NCI-H774 (cell line): ENCODE measurements around the gene USP16.

Experiments
- DNase-seq: peaks from one replicate; lab custom pipeline; 2025; lab: John Stamatoyannopoulos, UW

Gene USP16

DNA sequence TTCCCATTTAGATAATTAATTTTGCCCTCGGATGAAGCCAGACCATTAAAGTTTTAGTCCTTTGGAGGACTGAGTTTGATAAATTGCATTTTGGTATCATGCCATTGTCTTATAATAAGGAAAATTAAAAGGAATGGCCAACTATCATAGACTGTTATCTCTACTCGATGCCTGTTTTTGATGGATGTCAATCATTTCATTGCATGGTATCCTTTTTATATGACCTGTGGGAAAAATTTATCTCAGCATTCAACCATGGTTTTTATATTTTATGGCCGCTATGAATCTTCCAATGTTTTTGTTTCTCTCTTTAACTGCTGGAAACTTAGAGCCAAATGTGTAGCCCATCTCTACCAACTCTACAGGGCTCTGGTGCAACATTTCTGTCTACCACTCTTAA lies 58.8 kb downstream of the USP16 start:
- no peak for DNase-seq

DNA sequence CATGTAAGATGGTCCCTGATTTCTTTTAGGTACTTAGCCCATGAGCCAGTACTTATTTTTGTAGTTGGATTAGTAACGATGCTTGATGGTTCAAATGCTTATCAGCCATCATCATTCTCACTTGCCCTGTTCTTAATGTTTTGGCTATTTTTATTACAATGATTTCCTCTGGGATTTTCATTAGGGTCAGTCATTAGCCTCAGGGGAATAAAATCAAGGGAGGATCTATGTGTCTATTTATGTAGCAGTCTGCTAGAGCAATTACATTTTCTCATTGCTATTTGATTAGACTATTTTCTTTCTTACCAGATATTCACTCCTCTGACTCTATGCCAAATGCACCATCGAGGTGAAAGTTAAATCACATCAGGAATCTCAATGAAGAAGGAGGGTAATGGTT lies 59.9 kb downstream of the USP16 start:
- DNase-seq: no peak

DNA sequence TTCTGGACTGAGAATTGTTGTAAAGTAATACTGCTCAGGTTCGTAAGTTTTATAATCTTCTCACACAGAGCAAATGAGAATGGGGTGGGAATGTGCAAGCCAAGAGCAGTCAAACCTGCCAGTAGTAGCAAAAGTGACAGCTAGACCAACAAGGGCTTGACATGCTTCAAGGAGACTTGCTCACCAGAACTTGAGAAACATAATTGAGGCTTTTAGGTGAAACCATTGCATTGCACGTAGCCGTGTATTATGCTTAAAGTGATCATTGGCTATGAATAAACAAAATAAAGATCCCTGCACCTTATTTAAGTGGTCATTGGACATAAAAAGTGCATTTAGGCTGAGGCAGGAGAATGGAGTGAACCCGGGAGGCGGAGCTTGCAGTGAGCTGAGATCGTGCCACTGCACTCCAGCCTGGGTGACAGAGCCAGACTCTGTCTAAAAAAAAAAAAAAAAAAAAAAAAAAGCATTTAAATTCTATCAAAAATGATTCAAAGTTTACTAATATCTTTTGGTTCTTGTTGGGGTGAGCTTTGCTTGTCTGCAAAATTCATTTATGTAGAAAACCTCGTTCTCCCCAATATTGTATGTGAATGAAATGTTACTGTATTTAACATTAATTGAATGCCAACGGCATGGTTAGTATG lies 60.8 kb downstream of the USP16 start:
- DNase-seq: no peak

DNA sequence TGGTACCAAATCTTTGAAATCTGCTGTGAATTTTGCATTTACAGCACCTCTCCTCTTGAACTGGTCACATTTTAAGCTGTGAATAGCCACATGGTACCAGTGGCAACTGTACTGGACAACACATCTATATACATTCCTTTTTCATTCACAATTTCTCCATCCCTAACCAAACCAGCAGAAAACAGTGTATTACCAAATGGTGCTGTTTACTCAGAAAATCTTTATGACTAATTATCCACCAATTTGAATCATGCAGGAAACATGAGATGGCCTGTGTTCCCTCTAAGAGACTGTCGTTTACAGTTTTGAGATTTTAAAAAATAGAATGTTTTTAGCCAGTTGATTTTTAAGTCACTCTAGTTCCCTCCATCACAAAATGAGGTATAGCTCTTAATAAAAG lies 66.6 kb downstream of the USP16 start:
- no peak for DNase-seq

DNA sequence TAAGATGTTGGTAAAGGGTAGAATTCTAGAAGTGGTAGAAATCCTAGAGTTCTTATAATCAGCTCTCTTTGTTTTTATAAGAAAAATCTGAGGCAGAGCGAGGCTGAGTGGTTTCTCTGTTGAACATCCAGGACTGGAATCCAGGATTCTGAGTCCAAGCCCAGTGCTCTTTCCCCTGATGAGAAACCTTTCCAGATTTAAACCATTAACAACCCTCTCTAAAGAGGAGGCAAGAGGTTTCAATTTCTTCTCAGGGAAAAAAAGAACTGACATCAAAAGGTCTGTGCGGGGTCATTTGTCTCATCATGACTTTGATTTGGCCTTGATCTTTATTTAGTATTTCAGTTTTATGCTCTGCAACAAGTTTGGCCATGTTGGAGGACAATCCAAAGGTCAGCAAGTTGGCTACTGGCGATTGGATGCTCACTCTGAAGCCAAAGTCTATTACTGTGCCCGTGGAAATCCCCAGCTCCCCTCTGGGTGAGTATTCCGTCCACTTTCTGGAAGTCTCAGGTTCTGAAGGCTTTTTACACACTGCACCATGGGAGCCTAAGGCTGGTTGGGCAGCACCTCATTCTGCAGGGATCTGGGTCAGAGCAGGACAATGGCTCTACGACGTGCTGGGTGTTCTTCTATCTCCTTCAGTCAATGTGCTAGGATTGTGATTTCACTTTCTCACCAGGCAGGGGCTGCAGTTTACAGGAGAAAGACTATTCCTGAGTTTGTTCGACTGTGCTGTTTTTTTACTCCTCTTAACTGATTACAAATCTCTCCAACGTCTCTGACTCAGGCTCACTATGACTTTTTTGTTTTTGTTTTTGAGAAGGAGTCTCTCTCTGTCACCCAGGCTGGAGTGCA lies 67.9 kb downstream of the USP16 start:
- DNase-seq: no peak

DNA sequence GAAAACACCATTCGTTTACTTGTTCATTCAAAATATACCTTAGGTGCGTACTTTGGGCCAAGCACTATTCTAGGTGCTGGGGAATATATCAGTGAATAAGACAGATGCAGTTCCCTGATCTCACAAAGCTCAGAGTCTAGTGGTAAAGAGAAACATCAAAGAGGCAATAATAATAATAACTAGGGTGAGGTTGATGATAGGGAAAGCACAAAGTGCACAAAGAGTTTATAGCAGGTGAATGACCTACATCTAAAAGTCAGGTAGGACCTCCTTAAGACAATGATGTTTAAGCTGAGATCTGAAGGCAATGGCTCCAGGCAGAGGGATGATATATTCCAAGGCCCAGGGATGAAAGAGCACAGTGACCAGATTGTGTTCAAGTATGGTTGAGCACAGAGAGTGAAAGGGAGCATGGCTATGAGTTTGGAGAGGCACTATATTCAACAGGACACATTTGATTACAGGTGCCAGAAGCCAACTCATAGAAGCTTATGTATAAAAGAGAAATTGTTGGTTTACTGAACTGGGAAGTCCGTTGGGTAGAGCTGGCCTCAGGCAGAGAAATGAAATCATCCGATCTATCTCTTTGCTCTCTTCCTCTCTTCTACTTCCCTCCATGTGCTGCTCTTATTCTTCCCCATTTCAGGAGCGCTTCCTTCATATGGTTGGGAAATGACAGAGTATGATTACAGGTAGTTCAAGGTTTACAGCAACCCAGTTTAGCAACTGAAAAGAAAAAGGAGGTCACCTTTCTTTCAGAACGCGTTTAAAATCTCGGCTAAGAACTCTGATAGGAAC lies 71.9 kb downstream of the USP16 start:
- DNase-seq: no peak

DNA sequence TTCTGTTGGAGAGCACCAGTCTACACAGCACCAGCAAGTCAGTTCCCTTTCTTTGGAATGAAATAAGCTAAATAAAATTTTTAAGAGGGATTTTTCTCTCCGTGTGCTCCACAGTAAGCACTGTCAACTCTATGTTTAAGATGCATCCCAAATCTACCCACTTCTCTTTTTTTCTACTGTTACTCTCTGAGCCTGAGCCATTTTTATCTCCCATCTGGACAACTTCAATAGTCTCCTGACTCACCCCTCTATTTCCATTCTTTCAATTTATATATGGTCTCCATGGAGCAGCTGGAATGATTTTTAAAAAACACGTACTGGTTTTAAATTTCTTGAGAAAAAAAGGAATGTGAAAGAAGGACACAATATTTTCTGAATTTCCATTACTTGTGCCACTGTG lies 73.7 kb downstream of the USP16 start:
- no peak for DNase-seq

DNA sequence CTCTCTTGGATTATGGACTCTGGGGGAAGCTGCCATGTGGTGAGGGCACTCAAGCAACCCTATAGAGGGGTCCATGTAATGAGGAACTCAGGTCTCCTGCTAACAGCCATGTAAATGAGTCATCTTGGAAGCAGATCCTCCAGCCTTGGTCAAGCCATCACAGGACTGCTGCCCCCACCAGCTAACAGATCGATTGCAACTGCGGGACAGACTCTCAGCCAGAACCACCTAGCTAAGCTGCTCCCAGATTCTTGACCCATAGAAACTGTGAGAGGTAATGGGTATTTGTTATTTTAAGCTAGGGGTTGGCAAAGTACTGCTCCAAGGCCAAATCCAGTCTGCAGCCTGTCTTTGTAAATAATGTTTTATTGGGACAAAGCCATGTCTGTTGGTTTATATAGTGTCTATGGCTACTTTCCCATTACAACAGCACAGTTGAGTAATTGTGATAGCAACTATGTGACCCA lies 78.4 kb downstream of the USP16 start:
- no peak for DNase-seq
